B cell (primary cell): ENCODE results near the gene SRPRB.

Experiments
- EZH2 ChIP-seq: IDR thresholded peaks from 2 replicates; pipeline ENCODE4 v1.6.1; 2012; ENCODE audit warnings: borderline replicate concordance, low read depth, mild to moderate bottlenecking, moderate library complexity, low read length; ENCODE audit not compliant: insufficient read depth, poor library complexity, severe bottlenecking
- TF ChIP-seq, protein P1 (sequence below): fragments of 200-600 bp; IDR thresholded peaks from one replicate; pipeline ENCODE4 v1.8.0; 2022; ENCODE audit warnings: antibody characterized with exemption, mild to moderate bottlenecking

DNA sequence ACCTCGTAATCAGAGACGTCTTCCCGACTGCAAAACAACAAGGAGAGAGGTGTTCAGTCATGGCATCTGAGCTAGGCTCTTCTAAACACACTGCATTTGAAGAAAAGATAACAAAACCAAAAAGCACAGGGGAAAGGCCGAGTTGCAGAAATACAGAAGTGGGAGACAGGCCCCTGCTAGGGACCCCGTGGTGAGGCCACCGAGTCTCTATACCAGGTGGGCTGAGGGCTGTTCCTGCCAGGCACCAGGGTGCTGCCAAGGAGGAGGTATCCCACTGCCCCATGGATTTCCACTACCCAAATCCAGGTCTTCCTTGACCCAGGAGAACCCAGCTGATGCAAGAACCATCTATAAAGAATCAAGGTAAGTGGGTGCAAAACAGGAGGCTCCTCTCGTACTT is 59.0 kb downstream of the SRPRB start:
- TF ChIP-seq, protein P1, sequence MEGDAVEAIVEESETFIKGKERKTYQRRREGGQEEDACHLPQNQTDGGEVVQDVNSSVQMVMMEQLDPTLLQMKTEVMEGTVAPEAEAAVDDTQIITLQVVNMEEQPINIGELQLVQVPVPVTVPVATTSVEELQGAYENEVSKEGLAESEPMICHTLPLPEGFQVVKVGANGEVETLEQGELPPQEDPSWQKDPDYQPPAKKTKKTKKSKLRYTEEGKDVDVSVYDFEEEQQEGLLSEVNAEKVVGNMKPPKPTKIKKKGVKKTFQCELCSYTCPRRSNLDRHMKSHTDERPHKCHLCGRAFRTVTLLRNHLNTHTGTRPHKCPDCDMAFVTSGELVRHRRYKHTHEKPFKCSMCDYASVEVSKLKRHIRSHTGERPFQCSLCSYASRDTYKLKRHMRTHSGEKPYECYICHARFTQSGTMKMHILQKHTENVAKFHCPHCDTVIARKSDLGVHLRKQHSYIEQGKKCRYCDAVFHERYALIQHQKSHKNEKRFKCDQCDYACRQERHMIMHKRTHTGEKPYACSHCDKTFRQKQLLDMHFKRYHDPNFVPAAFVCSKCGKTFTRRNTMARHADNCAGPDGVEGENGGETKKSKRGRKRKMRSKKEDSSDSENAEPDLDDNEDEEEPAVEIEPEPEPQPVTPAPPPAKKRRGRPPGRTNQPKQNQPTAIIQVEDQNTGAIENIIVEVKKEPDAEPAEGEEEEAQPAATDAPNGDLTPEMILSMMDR, result no peak
- TF ChIP-seq EZH2, result no peak
